Coronary artery (tissue), 2 donors: ENCODE data around the gene MPC1.
A peak's percentile ranks its signal among the peaks of the same experiment; 100 is the strongest.
"Not testable (repeated sequence)": the region's sequence is repeated elsewhere in the genome, so short reads cannot be mapped to it uniquely, and the experiment has no call there.

Experiments
- DNase-seq: peaks from one replicate; pipeline ENCODE4 v3.0.0-alpha.2; 2017; ENCODE audit warnings: low spot score
- H3K27ac ChIP-seq, 2 donors: fragments of 200-600 bp; sonication (generic); one replicate each; pipeline ENCODE4 v1.5.1; 2016 to 2019
- H3K4me3 ChIP-seq: fragments of 200-600 bp; sonication (generic); 2 replicates; pipeline ENCODE4 v1.5.1; 2016; ENCODE audit warnings: mild to moderate bottlenecking, moderate library complexity
- TF ChIP-seq, protein P1 (sequence below): fragments of 200-600 bp; sonication (generic); IDR thresholded peaks from one replicate; pipeline ENCODE4 v1.5.1; 2019; ENCODE audit warnings: antibody characterized with exemption

MPC1 gene

GRCh38 chr6:166348305-166348949 lies 34.3 kb downstream of the MPC1 start:
- TF ChIP-seq, protein P1, sequence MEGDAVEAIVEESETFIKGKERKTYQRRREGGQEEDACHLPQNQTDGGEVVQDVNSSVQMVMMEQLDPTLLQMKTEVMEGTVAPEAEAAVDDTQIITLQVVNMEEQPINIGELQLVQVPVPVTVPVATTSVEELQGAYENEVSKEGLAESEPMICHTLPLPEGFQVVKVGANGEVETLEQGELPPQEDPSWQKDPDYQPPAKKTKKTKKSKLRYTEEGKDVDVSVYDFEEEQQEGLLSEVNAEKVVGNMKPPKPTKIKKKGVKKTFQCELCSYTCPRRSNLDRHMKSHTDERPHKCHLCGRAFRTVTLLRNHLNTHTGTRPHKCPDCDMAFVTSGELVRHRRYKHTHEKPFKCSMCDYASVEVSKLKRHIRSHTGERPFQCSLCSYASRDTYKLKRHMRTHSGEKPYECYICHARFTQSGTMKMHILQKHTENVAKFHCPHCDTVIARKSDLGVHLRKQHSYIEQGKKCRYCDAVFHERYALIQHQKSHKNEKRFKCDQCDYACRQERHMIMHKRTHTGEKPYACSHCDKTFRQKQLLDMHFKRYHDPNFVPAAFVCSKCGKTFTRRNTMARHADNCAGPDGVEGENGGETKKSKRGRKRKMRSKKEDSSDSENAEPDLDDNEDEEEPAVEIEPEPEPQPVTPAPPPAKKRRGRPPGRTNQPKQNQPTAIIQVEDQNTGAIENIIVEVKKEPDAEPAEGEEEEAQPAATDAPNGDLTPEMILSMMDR = no peak
- Histone ChIP-seq H3K27ac (no peak overlapping the region), H3K4me3 (no peak overlapping the region)
- DNase-seq = no peak

DNA sequence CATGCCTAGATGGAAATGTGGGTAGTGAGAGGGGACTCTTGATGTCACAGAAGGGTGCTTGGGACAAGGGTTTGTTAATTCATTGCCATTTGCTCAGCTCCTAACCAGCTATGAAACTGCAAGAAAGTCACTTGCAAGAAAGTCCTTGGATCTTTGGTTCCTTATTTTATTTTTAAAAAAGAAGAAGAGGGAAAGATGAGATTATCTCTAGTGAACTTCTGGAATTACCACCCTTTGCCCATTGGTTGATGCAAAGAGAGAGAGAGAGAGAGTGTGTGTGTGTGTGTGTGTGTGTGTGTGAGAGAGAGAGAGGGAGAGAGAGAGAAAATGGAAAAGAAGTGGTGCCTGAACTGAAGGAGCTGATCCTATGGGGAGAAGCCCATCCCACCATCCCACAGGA lies 35.8 kb downstream of the MPC1 start:
- no peak overlapping the region for H3K27ac ChIP-seq
- DNase-seq = no peak
- H3K4me3 ChIP-seq = no peak overlapping the region
- TF ChIP-seq, protein P1 = no peak

DNA sequence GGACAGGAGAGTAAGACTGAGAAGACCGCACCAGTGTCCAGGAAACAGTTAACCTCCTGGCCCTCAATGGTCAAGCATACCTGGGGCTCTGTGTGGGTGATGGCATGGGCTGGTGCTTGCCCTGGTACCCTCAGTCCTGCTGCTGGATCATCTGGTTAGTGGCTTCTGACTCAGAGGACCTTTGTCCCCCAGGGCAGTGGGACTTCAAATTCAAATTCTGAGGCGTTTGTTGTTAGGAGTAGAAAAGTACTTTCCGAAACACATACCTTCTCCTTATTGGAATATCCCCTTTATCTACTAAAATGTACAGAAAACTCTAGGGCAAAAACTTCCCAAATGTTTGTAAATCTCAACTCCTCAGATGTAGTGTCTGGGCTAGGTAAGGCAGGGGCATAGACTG lies 36.3 kb downstream of the MPC1 start:
- Histone ChIP-seq H3K27ac (no peak overlapping the region), H3K4me3 (no peak overlapping the region)
- TF ChIP-seq, protein P1 = no peak
- no peak for DNase-seq

DNA sequence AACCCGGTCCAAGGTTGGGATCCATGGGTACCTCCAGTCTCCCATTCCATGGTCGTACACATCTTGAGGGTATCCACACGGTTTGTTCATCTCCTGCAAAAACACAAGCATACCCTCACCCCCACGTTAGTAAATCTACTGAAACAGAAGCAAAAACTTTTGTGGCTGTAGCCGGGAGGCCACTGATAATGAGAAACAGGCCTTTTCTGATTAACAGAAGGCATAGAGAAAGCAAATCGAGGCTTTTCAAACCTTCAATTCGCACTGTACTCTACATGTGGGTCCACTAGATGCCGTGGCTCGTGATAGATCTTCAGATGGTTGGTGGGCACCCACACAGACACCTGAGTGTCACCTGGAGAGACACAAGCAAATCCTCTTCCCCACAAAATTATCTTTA lies 37.1 kb downstream of the MPC1 start:
- H3K27ac ChIP-seq, DNase-seq, H3K4me3 ChIP-seq: not testable (repeated sequence)

- H3K27ac ChIP-seq, DNase-seq, H3K4me3 ChIP-seq: not testable (repeated sequence)
Observed at GRCh38 chr6:166344921-166345320, 37.8 kb downstream of the MPC1 start.

DNA sequence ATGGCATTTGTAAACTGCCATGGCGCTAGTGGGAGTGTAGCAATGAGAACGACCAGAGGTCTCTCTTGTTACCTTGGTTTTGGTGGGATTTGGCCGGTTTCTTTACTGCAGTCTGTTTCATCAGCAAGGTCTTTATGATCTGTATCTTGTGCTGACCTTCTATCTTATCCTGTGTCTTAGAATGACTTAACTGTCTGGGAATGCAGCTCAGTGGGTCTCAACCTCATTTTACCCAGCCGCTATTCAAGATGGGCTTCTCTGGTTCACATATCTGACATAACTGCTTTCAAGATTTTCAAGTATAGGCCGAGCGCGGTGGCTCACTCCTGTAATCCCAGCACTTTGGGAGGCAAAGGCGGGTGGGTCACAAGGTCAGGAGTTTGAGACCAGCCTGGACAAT lies 38.5 kb downstream of the MPC1 start:
- no peak for DNase-seq
- Histone ChIP-seq H3K4me3 (no peak overlapping the region), H3K27ac (no peak overlapping the region)
- TF ChIP-seq, protein P1 = no peak

DNA sequence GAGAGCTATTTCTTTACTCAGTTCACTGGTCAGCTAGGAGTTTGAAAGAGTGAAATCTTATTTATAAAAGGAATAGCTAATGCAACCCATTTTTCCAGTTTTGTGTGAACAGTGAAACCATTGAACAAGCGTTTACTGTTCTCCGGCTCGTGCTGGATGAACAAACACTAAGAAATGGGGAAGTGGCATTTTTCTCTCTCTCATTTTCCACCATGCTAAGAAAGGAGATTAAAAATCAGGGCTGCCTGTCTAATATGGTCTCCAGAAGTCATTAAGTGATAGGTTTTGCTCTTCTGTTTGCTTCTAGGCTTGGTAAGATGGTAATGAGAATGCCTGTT lies 39.6 kb downstream of the MPC1 start:
- TF ChIP-seq, protein P1 = no peak
- DNase-seq = no peak
- Histone ChIP-seq H3K4me3 (peak overlapping the region; percentile 94), H3K27ac (peak overlapping the region; percentile 79 to 93)

DNA sequence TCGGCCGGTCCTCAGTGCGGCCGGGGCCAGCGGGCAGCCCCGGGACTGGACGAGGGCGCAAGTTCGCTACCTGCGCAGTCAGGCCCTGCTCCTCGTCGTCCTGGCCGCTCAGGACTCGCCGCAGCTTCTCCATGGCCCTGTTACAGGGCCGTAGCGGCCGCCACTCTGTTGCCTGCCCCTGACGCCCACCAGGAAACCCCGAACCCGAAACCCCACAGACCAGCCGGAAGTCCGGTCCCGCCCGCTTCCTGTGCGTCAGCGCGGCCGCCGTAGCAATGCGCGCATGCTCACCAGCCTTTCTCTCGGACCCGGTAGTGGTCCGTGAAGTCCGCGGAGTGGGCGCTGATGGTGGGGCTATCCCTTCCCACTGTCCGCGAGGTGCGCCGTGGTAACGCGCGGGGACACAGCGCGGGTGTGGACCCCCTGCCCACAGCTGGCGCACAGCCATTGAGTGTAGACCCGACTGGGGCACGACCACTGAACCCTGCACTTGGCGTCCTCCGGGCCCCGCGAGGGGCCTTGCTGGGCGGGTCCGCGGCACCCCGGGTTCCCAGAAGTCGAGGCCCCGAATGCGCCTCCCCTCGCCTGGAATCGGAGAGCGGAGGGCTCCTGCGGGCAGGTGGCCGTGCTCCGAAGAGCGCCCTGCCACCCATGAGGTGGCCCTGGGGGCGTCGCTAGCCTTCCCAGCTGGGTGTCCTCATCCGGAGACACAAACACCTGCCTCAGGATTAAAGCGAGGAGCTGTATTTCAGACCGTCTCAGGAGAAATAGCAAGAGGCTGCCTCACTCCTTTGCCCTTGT lies 40.2 kb downstream of the MPC1 start, which contains the start of gene SFT2D1:
SFT2D1 (minus strand) TSS at position 197 of the 801 bp plus-strand sequence; CDS start at position 133, 64 bp downstream.
- TF ChIP-seq, protein P1 = no peak

More for the DNA sequence above, 40.2 kb downstream of the MPC1 start, which contains the start of gene SFT2D1:
- DNase-seq = peak; percentile 92
- H3K27ac ChIP-seq = peak within 1 kb of the TSS; percentile 79 to 93
- peak within 1 kb of the TSS; percentile 94 for H3K4me3 ChIP-seq
